Anterior cingulate cortex (tissue), 58 donors: Measurements from ENCODE around the gene PCYT2.
"Not testable (repeated sequence)": the region's sequence is repeated elsewhere in the genome, so short reads cannot be mapped to it uniquely, and the experiment has no call there.

Experiments
- DNase-seq, 58 donors: peaks; one replicate each; lab custom pipeline; 2025; lab: John Stamatoyannopoulos, UW

PCYT2 gene

DNA sequence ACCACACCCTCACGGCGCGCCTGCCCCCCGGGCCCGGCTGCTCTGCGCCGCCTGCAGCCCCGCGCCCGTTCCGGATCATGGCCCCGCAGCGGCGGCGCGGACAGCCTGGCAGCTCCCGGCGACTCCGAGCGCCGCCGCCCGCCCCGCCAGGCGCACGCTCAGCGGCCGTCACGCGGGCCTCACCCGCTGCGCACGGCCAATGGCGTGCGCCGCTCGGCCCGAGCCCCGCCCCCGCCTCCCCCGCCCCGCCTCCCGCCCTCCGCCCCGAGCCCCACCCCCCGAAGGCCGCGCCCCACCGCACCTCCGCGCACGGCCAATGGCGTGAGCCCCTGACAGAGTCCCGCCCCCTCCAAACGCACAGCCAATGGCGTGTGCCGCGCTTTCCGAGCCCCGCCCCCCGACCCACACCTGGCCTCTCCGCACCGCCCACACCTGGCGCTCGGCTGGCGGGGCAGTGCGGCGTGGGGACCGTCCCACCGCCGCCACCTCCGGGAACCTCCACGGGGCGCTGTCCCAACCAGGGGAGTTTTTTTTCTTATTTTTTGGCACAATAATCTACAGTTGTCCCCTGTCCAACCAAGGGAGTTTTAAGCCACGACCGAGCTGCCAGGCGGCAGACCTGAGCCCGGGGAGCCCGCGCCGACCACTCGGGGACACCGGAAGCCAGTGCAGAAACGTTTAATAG is at the start of gene PCYT2:
TSS of gene PCYT2 (minus strand) at position 123 of the 685 bp plus-strand sequence. CDS start at position 79, 44 bp downstream.
- DNase-seq: peak; percentile 29 to 93 (median 86)

DNA sequence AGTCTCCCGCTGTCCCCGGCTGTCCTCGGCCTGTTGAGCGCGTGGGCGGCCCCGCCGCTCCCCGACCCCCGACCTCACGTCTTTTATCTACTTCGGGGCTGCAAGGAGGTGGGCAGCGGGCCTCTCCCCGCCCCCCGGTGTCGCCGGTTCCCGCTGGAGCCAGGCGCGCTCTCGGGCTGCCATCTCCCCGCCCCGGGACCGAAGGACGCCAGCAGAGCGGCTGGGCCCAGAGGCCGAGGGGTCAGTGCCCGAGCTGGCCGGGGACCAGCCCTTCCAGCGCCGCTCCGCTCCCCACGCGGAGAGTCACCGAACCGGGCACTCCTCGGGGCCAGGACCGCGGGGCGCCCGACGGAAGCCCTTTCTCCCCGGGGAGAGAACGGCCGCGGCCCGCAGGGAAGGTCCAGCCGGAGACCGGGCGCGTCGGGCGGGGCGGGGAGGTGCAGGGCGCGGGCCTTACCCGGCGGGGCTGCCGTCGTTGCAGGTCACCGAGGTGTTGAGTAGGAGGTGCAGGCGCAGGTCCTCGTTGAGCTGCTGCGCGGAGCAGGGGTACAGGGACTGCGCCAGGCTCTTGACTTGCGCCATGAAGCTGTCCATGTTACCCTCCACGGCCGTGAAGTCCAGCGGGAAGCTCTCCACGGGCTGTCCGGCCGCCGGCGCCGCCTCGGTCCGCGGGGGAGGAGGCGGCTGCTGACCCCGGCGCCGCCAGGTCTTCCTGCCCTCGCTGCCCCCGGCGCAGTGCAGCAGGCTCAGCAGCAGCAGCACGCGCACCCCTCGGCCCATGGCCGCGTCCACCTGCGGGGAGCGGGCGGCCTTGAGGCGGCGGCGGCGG is 49.1 kb upstream of the PCYT2 start:
- no peak for DNase-seq

DNA sequence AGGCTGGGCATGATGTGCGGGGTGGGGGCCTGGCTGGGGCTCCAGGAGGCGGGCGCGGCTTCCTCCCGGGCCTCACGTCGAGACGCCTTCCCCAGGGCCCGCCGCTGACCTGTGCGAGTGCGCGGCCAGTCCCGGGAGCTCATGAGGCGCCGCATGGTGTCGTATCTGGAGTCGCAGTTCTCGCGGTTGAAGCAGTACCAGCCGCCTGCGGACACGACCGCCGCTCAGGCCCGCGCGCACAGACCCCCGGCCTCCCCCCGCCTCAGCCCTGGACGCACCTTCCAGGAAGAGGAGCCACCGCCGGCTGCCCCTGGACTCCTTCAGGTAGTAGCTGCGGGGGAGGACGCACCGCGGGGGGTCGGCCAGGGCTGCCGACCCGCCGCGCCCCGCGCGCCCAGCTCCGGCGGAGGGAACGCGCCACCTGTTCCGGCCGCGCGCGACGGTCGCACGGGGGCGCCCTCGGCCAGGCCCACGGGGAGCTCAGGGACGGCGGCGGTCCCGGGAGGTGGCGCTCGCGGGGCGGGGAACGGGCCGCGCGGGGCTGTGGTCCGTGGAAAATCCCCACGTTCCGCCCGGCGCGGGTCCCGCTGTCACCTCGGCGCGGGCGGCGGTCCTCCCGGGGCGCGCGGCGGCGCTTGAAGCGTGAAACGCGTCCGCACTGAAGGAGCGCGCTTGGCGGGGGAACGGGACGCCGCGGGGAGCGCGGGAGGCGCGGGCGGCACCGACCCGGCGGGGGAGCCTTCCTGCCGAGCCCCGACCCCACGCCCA is 48.3 kb upstream of the PCYT2 start:
- peak in 39 of 58 donors; percentile 9 to 73 (median 32) for DNase-seq

DNA sequence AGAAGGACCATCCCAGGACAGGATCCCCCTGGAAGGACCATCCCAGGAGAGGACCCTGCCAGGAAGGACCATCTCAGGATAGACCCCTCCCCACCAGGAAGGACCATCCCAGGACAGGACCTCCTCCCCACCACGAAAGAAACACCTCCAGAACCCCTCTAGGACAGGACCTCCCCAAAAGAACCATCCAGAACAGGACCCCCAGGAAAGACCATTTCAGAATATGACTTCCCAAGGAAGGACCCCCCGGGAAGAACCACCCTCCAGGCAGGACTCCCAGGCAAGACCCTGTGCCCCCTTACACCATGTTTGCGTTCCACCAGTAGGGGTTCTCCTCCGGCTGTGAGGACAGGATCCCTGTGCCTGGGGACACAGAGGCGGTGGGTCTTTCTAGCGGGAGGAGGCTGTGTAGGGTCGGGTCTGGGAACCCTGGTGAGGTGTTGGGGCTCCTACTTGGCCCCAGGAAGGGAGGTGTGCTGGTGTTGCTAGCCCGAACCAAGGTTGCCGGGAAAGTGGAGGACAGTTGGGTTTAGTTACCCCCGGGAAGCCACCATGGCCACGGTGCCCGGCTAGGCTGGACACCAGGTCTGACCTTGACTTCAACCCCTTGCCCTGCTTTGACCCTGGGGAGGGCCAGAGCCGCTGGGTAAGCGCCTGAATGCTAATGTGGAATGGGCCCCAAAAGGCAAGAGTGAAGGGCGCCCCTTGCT is 47.6 kb upstream of the PCYT2 start:
- no peak for DNase-seq

DNA sequence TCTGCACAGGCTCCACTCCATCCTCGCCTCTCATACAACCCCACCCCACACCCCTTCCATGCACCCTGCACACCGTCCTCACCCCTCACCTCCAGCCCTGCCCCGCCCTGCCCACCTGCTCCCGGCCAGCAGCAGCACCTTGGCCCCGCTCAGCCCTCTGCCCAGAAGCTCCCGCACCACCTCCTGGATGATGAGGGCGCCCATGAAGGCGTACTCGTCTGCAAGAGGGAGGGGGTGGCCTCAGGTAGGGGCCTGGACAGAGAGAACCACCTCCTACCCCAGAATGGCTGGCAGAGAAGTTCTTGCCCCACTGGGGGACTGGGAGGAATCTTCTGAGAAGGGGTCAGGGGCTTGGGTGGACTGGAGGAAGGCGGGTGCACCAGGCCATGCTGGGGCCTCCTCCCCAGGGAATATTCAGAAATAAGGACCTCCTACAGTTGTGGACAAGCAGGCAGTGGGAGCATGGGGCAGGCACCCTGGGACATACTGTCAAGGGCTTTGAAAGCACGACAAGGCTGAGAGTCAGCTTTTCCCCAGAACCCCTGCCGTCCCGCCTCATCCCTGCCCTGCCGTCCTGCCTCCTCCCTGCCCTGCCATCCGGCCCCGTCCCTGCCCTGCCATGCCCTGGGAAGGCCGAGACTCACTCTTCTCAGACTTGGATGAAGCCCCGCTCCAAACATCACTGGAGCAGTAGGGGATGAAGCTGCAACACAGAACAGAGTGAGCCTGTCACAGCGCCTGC is 46.7 kb upstream of the PCYT2 start:
- no peak for DNase-seq

DNA sequence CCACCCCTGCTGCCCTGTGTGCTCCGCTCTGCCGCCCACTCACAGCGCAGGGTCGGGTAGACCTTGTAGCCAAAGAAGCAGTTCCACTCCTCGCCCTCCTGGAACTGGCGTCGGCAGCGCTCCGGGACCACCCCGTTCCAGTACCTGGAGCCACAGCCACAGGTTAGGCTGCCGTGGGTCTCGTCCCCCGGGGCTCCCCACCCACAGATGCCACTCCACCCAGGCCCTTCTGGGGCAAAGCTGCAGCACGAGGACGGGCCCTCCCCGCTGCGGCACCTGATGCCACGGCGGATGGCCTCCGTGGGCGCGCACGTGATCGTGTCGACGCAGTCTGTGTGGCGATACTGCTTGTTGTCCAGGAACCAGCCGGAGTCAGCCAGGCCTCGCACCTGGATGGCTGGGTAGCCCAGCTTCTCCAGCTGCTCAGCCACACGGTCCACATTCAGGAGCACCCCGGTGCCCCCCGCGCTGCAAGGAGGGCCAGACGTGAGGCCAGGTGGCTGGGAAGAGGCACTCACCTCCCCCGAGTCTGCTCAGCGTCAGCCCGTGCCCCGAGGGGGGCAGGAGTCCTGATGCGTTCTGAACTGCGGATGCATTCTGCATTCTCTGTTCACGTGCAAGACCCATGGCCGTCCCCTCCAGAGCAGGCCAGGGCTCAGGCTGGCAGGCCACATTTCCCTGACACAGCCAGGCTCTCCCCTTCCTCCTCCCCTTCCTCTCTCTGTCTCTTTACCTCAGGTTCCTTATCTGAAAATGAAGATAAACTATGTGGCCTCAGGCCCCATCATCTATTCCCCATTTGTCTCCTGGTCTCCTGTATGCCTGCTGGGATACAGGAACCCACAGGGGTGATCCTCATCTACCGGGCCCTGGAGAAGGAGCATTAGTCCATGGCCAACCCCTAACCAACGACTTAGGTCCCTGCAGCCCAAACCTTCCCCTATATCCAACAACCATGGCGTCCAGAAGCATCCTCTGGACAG is 45.7 kb upstream of the PCYT2 start:
- DNase-seq: no peak

DNA sequence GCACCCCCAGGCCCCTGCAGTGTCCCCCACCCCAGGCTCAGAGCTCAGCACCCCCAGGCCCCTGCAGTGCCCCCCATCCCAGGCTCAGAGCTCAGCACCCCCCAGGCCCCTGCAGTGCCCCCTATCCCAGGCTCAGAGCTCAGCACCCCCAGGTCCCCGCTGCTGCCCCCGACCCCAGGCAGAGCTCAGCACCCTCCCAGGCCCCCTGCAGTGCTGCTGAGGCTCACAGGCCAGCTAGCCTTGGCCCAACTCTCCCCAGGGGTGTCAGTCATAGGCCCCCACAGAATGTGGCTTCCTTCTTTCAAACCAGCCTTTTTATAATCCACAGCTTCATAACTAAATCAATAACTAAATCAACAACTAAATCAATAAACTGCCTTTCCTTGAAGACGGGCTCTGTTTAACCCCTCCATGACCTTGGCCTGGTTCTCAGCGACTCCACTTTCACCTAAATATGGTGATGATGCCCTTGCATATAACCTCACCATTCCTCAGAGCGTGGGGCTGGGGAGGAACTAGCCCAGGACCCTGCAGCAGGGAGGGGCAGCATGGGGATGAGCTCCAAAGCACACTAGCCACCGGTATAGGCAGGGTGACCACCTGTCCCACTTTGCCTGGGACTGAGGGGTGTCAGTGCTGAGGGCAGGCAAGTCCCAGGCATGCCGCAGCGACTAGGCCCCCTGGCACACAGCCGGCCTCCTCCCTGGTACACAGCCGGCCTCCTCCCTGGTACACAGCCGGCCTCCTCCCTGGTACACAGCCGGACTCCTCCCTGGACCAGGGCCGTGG is 44.8 kb upstream of the PCYT2 start:
- no peak for DNase-seq

DNA sequence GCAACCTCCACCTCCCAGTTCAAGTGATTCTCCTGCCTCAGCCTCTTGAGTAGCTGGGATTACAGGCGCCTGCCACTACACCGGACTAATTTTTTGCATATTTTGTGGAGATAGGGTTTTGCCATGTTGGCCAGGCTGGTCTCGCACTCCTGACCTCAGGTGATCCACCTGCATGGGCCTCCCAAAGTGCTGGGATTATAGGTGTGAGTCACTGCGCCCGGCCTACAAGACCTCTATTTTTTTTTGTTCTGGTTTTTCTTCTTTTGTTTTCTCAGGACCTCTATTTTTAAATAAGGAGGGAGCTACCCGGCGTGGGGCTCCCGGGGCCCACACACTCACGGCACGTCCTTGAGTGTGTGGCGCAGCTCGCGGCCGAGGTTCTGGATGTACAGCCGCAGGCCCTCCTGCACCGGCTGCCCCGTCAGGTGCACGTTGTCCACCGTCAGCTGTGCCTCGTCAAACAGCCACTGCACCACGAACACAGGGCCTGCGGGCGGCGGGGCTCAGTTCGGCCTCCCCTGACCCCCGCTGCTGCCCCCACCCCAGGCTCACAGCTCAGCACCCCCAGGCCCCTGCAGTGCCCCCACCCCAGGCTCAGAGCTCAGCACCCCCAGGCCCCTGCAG is 44.0 kb upstream of the PCYT2 start:
- DNase-seq: no peak

DNA sequence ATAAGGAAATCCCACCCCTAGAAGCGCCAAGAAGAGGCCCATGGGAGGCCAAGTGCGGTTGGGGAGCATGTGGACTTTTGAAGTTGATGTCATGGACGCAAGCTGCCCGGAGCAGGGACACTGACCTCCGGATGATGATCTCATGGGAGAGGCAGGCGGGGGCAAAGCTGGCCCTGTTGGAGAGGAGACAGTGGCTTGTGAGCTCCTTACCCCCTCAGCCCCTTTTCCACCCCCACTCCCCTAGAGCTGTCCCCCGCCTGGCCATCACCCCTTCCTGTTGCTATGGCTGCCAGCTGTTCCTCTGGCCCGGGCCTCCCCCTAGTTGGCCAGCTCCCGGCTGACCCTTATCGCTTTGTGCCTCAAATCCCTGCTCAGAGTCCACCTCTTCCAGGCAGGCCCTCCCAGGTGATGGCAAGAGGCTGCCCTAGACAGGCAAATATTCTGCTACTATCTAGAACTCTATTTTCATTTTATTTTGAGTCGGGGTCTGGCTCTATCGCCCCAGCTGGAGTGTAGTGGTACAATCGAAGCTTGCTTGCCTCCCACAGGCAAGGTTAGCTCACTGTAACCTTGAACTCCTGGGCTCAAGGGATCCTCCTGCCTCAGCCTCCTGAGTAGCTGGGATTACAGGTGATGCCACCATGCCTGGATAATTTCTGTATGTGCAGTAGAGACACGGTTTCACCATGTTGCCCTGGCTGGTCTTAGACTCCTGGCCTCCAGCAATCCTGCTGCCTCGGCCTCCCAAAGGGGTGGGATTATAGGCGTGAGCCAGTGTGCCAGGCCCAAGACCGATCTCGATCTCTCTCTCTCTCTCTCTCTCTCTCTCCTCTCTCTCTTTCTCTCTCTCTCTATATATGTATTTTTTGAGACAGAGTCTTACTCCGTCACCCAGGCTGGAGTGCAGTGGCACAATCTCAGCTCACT is 43.2 kb upstream of the PCYT2 start:
- no peak for DNase-seq

DNA sequence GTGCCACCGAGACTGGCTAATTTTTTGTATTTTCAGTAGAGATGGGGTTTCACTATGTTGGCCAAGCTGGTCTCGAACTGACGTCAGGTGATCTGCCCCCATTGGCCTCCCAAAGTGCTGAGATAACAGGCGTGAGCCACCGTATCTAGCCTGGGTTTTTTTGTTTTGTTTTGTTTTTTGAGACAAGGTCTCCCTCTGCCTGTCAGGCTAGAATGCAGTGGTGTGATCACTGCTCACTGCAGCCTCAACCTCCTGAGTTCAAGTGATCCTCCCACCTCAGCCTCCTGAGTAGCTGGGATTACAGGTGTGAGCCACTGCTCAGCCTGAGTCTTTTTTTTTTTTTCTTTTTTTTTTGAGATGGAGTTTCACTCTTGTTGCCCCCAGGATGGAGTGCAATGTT is 42.2 kb upstream of the PCYT2 start:
- DNase-seq: not testable (repeated sequence)

DNA sequence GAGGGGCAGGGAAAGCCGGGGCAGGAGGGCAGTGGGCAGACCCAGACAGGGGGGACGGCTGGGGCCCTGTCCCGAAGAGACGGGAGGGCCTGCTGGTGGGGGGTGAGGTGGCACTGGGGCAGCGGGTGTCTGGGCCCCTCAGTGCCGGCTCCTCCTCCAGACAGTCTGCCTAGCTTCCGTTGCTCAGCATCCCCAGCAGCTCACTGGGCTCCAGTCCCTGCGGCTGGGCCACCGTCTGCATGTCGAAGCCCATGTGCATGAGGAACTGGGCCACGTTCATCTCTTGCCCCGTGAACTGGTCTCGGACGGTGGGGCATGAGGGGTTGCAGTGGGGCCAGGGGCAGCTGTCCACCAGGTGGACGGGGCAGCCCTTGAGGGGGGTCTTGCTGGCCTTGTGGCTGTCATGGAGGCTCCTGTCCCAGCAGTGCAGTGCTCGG is 41.6 kb upstream of the PCYT2 start:
- DNase-seq: no peak

DNA sequence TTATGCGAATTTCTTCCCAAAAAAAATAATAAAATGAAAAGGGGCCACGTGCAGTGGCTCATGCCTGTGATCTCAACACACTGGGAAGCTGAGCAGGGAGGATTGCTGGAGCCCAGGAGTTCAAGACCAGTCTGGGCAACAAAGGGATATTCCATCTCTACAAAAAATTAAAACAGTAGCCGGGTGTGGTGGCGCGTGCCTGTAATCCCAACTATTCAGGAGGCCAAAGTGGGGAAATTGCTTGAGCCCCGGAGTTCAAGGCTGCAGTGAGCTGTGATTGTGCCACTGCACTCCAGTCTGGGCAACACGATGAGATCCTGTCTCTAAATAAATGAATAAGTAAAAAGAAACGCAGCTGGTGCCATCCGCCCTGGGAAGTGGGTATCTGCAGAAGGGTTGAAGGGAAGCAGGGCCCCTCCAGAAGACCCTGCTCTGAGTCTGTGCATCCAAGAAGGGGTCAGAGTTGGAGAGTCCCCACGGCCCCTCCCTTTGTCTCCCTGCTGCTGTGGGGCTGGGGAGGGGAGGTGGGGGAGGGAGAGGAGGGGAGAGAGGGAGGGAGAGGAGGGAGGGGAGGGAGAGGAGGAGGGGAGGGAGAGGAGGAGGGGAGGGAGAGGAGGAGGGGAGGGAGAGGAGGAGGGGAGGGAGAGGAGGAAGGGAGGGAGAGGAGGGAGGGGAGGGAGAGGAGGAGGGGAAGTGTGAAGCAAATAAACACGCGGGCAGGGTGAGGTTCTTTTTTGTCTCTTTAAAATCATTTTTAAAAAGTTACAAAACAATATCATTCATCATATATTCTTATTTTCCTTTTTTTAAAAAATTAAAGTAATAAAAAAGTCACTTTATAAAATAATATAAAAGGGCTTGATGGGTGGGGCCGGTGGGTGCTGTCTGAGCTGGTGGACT is 40.8 kb upstream of the PCYT2 start:
- no peak for DNase-seq

DNA sequence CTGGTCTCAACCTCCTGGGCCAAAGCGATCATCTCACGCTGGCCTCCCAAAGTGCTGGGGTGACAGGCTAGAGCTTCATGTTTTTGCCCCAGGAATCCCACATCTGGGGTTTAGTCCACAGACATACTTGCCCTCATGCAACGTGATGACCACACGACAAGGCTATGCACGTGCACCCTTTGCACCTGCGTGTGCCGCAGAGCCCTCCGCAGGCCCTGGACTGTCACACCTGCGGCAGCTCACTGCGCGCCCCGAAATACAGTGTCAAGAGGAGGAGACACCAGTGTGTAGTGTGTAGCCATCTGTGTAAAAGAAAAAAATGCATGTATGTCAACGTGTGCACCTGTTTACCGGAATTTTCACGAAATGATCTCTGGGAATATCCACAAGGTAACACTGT is 39.3 kb upstream of the PCYT2 start:
- DNase-seq: no peak

DNA sequence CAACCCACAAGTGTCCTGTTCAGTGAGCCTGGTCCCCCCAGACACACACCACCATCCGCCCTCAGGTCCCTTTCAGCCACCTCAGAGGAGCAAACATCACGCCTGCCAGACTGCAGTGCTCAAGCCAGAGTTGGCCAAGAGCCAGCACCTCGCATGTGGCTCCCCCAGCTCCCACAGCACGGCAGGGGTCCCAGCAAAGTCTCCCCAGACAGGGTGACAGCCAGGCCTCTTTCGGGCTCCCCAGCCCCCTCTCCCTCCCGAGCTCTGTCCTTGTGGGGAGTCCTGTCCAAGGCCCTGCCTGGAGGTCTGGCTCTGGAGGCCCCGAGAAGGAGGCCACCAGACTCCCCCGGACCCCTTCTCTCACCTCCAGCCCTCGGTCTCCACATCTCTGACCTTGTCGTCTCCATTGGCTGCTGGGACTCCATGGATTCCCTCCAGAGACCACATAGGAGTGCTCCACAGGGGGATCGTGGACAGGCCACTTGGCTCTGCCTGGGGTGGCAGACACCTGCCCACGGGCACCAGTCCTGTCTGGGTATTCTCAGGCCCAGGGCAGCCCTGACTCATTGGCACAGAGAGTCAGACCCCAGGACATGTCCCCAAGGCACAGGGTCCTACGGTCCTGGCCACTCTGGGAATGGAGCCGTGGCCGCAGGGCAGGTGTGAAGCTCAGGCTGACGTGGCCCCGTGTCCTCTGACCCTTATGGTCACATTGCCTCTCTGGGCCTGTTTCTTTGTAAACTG is 37.6 kb upstream of the PCYT2 start:
- DNase-seq: no peak
